ENCODE measurements around the gene PTCSC3.
"Not testable (repeated sequence)": the region's sequence is repeated elsewhere in the genome, so short reads cannot be mapped to it uniquely, and the experiment has no call there.

The PTCSC3 gene

GRCh38 chr14:36129181-36129580 is 47.3 kb downstream of the PTCSC3 start:
- peaks cover 7% of the 10 kb centered on the region for H3K27me3 Mint-ChIP-seq
- no peaks in the 10 kb centered on the region for H3K36me3 Mint-ChIP-seq
- H3K4me3 Mint-ChIP-seq = no peak overlapping the region
- no peak overlapping the region for H3K27ac Mint-ChIP-seq
- H3K9me3 Mint-ChIP-seq = peaks cover 4% of the 10 kb centered on the region
- H3K4me1 Mint-ChIP-seq = no peaks in the 10 kb centered on the region

DNA sequence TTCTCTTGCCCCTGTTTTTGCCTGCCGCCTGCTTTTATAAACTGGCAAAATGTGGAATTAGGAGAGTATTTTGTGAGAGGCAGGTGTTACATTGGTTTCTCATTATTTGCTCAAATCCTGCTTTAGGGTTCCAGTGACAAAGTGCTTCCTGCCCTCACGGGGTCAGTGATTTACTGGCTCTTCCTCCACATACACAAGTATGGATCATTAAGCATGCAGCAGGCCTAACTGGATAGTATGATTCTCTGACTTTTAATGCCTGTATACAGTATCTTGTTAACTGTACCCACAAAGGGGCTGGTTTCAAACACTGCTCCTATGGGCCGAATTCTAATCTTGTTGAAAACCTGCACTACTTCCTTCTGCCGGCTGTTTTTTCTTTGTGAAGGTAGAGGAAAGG is 63.2 kb downstream of the PTCSC3 start:
- Mint-ChIP-seq H3K9me3 (no peaks in the 10 kb centered on the region), H3K36me3 (no peaks in the 10 kb centered on the region), H3K4me3 (no peak overlapping the region), H3K27me3 (peaks cover 10% of the 10 kb centered on the region), H3K4me1 (no peaks in the 10 kb centered on the region), H3K27ac (no peak overlapping the region)

DNA sequence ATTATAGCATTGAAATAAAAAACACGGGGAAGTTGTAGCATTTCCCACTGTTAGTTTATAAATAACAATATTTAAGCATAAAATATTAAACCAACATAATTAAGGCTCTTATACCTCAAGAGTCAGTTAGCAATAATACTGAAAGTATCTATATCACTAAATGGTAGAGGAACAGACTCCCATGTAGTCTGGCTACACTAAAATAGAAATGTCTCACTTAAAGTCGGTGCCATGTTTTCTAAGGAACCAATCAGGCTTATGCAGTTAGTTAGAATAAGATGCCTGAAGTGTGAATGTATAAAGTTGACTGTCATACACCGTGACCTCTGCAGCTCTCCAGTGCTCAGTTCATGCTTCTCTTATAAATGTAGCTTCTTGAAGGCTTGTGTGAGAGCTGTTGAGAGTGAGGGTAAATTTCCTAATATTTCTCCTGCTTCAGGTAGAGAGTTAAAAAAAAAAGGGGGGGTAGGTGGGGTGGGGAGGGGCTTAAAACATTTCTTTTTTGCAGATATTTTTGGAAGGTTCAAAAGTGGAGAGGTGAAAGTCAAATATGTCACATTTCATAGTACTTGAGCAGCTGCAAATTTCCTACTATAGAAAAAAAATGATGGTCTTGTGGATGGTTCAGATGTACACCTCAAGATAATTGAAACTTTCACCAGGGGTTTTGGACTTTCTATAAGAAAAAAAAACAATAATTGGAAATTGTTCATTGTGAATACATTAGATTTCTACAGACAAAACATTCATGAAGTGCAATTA is 64.5 kb downstream of the PTCSC3 start:
- Mint-ChIP-seq H3K36me3 (no peaks in the 10 kb centered on the region), H3K9me3 (no peaks in the 10 kb centered on the region), H3K4me1 (no peaks in the 10 kb centered on the region), H3K4me3 (no peak overlapping the region), H3K27ac (no peak overlapping the region), H3K27me3 (peaks cover 16% of the 10 kb centered on the region)

GRCh38 chr14:36105401-36105800 is 71.1 kb downstream of the PTCSC3 start:
- no peaks in the 10 kb centered on the region for H3K4me1 Mint-ChIP-seq

GRCh38 chr14:36104258-36104657 is 72.3 kb downstream of the PTCSC3 start:
- H3K27ac Mint-ChIP-seq, H3K36me3 Mint-ChIP-seq, H3K4me1 Mint-ChIP-seq, H3K9me3 Mint-ChIP-seq, H3K4me3 Mint-ChIP-seq: not testable (repeated sequence)
- peaks cover 22% of the 10 kb centered on the region for H3K27me3 Mint-ChIP-seq

More at GRCh38 chr14:36105401-36105800, 71.1 kb downstream of the PTCSC3 start:
- H3K36me3 Mint-ChIP-seq = no peaks in the 10 kb centered on the region
- peaks cover 18% of the 10 kb centered on the region for H3K27me3 Mint-ChIP-seq
- H3K4me3 Mint-ChIP-seq = no peak overlapping the region
- H3K9me3 Mint-ChIP-seq = no peaks in the 10 kb centered on the region
- H3K27ac Mint-ChIP-seq = no peak overlapping the region

GRCh38 chr14:36099619-36100018 is 76.9 kb downstream of the PTCSC3 start:
- Mint-ChIP-seq H3K4me1 (no peaks in the 10 kb centered on the region), H3K4me3 (no peak overlapping the region), H3K27me3 (peaks cover 20% of the 10 kb centered on the region)

DNA sequence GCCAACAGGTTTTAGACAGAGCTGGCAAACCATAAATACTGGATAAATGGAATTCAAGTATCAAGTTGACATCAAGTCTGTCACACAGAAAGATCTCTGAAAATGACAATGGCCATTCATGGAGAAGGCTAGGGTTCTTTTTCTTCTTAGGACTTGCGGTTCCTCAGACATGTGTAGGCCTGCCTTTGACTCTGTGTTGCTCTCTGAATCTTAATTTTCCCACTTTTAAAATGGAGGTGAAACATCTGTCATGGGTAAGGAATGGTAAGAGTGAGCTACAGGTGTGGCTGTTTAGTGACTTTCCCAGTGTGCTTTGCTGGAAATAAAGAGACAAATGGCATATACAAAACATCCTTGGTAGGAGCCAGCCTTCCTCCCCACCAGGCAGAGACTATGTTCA is 79.2 kb downstream of the PTCSC3 start:
- Mint-ChIP-seq H3K9me3 (no peaks in the 10 kb centered on the region), H3K27me3 (peaks cover 17% of the 10 kb centered on the region), H3K4me3 (no peak overlapping the region), H3K4me1 (no peaks in the 10 kb centered on the region), H3K27ac (no peak overlapping the region), H3K36me3 (no peaks in the 10 kb centered on the region)

More at GRCh38 chr14:36099619-36100018, 76.9 kb downstream of the PTCSC3 start:
- H3K9me3 Mint-ChIP-seq = no peaks in the 10 kb centered on the region
- no peaks in the 10 kb centered on the region for H3K36me3 Mint-ChIP-seq
- H3K27ac Mint-ChIP-seq = no peak overlapping the region

GRCh38 chr14:36096090-36096489 is 80.4 kb downstream of the PTCSC3 start:
- H3K27me3 Mint-ChIP-seq = peaks cover 19% of the 10 kb centered on the region
- H3K27ac Mint-ChIP-seq = no peak overlapping the region
- H3K9me3 Mint-ChIP-seq = no peaks in the 10 kb centered on the region

GRCh38 chr14:36094963-36095362 is 81.6 kb downstream of the PTCSC3 start:
- no peaks in the 10 kb centered on the region for H3K4me1 Mint-ChIP-seq
- peaks cover 16% of the 10 kb centered on the region for H3K27me3 Mint-ChIP-seq
- H3K36me3 Mint-ChIP-seq = no peaks in the 10 kb centered on the region

More at GRCh38 chr14:36096090-36096489, 80.4 kb downstream of the PTCSC3 start:
- H3K36me3 Mint-ChIP-seq = no peaks in the 10 kb centered on the region
- H3K4me3 Mint-ChIP-seq = no peak overlapping the region
- H3K4me1 Mint-ChIP-seq = no peaks in the 10 kb centered on the region

GRCh38 chr14:36091096-36091495 is 85.4 kb downstream of the PTCSC3 start:
- H3K9me3 Mint-ChIP-seq = no peaks in the 10 kb centered on the region
- no peak overlapping the region for H3K27ac Mint-ChIP-seq
- no peak overlapping the region for H3K4me3 Mint-ChIP-seq
- peaks cover 13% of the 10 kb centered on the region for H3K27me3 Mint-ChIP-seq
- H3K4me1 Mint-ChIP-seq = no peaks in the 10 kb centered on the region
- H3K36me3 Mint-ChIP-seq = no peaks in the 10 kb centered on the region

More at GRCh38 chr14:36094963-36095362, 81.6 kb downstream of the PTCSC3 start:
- no peak overlapping the region for H3K4me3 Mint-ChIP-seq
- no peaks in the 10 kb centered on the region for H3K9me3 Mint-ChIP-seq
- H3K27ac Mint-ChIP-seq = no peak overlapping the region

DNA sequence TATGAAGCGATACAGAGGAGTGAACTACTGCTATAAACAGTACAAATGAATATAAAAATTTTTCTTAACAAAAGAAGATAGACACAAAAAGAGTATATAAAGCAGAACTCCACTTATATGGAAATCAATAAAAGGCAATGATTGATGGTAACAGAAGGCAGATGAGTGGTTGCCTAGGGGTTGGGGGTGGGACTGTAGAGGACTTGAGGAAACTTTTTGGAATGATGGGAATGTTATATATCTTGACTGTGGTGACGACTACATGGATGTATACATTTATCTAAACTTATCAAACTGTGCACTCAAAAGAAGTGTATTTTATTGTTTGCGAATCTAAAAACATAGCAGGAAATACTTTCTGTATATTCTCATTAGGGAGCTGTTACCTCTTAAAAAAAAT is 89.1 kb downstream of the PTCSC3 start:
- Mint-ChIP-seq H3K27me3 (peaks cover 17% of the 10 kb centered on the region), H3K27ac (no peak overlapping the region), H3K4me3 (no peak overlapping the region), H3K9me3 (no peaks in the 10 kb centered on the region), H3K36me3 (no peaks in the 10 kb centered on the region), H3K4me1 (no peaks in the 10 kb centered on the region)

DNA sequence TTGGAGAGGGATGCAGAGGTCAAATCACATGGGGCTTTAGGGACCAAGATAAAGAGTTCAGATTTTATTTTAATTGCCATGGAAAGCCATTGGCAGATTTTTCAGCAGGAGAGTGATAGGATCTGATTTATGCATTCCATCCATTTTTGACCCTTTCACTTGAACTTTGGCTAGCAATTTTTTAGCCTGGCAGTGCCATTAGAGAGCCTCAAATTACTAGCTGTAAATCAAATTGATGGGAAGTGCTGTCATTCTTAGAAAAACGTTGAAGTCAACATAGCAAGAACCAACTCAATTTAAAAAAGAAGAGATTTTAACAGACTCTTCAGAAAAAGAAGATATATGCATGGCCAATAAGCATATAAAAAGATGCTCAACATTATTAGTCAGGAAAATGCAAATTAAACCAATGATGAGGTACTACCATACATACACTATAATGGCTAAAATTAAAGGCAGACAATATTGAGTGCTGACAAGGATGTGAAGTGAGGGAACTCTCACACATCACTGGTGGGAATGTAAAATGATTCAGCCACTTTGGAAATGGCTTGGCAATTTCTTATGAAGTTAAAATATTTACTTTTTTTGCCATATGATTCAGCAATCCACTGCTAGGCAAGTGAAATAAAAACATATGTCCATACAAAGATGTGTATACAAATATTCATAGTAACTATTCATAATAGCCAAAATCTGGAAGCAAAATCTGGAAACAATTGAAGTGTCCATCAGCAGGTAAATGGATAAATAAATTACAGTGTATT is 89.7 kb downstream of the PTCSC3 start:
- no peaks in the 10 kb centered on the region for H3K36me3 Mint-ChIP-seq
- H3K4me1 Mint-ChIP-seq = no peaks in the 10 kb centered on the region
- no peaks in the 10 kb centered on the region for H3K9me3 Mint-ChIP-seq
- H3K27ac Mint-ChIP-seq = no peak overlapping the region
- no peak overlapping the region for H3K4me3 Mint-ChIP-seq
- peaks cover 17% of the 10 kb centered on the region for H3K27me3 Mint-ChIP-seq

- Mint-ChIP-seq H3K27me3 (peaks cover 16% of the 10 kb centered on the region), H3K4me1 (no peaks in the 10 kb centered on the region), H3K27ac (no peak overlapping the region), H3K9me3 (peaks cover 7% of the 10 kb centered on the region), H3K4me3 (no peak overlapping the region), H3K36me3 (no peaks in the 10 kb centered on the region)
Observed at GRCh38 chr14:36085861-36086260, 90.7 kb downstream of the PTCSC3 start.

All from activated naive CD4-positive, alpha-beta T cell treated with anti-CD3 and anti-CD28 coated beads, Interleukin-2, amount 50 U/mL, for 24 hours (primary cell).